GM10847 (cell line): ENCODE measurements around the gene PTPRD.

Experiments used
- POLR2A ChIP-seq: IDR thresholded peaks from 2 replicates; pipeline ENCODE4 v1.6.1; 2011; ENCODE audit not compliant: insufficient read length; ENCODE audit errors: extremely low read depth

Gene PTPRD

GRCh38 chr9:9574080-9574479 lies 1038.7 kb downstream of the PTPRD start:
- no peak for TF ChIP-seq POLR2A

- TF ChIP-seq POLR2A, result no peak
These were observed 1047.1 kb downstream of the PTPRD start for GRCh38 chr9:9565700-9566099.

GRCh38 chr9:9563817-9564216 lies 1049.0 kb downstream of the PTPRD start:
- TF ChIP-seq POLR2A, result no peak

- TF ChIP-seq POLR2A, result no peak
These were observed 1052.3 kb downstream of the PTPRD start for GRCh38 chr9:9560382-9561035.

GRCh38 chr9:9558907-9559306 lies 1053.9 kb downstream of the PTPRD start:
- TF ChIP-seq POLR2A, result no peak

GRCh38 chr9:9557804-9558334 lies 1054.9 kb downstream of the PTPRD start:
- no peak for TF ChIP-seq POLR2A

- no peak for TF ChIP-seq POLR2A
These were observed 1055.7 kb downstream of the PTPRD start for GRCh38 chr9:9556865-9557803.

GRCh38 chr9:9552665-9553064 lies 1060.1 kb downstream of the PTPRD start:
- TF ChIP-seq POLR2A, result no peak

- no peak for TF ChIP-seq POLR2A
These were observed 1074.0 kb downstream of the PTPRD start for GRCh38 chr9:9538766-9539165.

- no peak for TF ChIP-seq POLR2A
These were observed 1074.4 kb downstream of the PTPRD start for GRCh38 chr9:9538356-9538755.

GRCh38 chr9:9536523-9536922 lies 1076.3 kb downstream of the PTPRD start:
- no peak for TF ChIP-seq POLR2A

GRCh38 chr9:9523476-9524139 lies 1089.2 kb downstream of the PTPRD start:
- no peak for TF ChIP-seq POLR2A

GRCh38 chr9:9522406-9522805 lies 1090.4 kb downstream of the PTPRD start:
- no peak for TF ChIP-seq POLR2A

GRCh38 chr9:9521033-9521779 lies 1091.6 kb downstream of the PTPRD start:
- TF ChIP-seq POLR2A, result no peak

- no peak for TF ChIP-seq POLR2A
These were observed 1107.9 kb downstream of the PTPRD start for GRCh38 chr9:9504869-9505268.
